GM23338 (cell line): ENCODE results near the gene C12orf60.

Source experiments
- CREB1 ChIP-seq: fragments of 250-450 bp; sonication (Bioruptor Pico); IDR thresholded peaks from 2 replicates; pipeline ENCODE4 v1.5.0; 2020; ENCODE audit warnings: low read depth, mild to moderate bottlenecking, moderate library complexity
- EZH2 ChIP-seq: fragments of 200-600 bp; sonication (generic); IDR thresholded peaks from one replicate; pipeline ENCODE4 v1.8.0; 2017; ENCODE audit warnings: antibody characterized with exemption, mild to moderate bottlenecking, low read depth; ENCODE audit not compliant: unreplicated experiment
- EZH2phosphoT487 ChIP-seq: fragments of 200-600 bp; sonication (generic); IDR thresholded peaks from one replicate; pipeline ENCODE4 v1.8.1; 2018; ENCODE audit warnings: antibody characterized with exemption; ENCODE audit not compliant: unreplicated experiment
- JUNB ChIP-seq: IDR thresholded peaks from one replicate; pipeline ENCODE4 v1.6.1; 2016; ENCODE audit warnings: antibody characterized with exemption; ENCODE audit not compliant: unreplicated experiment
- POLR2AphosphoS5 ChIP-seq: IDR thresholded peaks from 2 replicates; pipeline ENCODE4 v1.6.1; 2016; ENCODE audit warnings: antibody characterized with exemption, low read depth
- TF ChIP-seq, protein P1 (sequence below), 2 experiments: fragments of 200-600 bp in 1 of 2; sonication (generic) in 1 of 2; conservative IDR thresholded peaks; 2 replicates each; pipeline versions ENCODE4 v1.5.1 to v1.6.1; 2016 to 2017; ENCODE audit warnings: antibody characterized with exemption in 2 of 2, low read depth in 2 of 2, mild to moderate bottlenecking in 2 of 2, moderate library complexity in 1 of 2
- TF ChIP-seq, protein P2 (sequence below): IDR thresholded peaks from 2 replicates; pipeline ENCODE4 v1.6.1; 2016; ENCODE audit warnings: antibody characterized with exemption
- TF ChIP-seq, protein P3 (sequence below): IDR thresholded peaks from one replicate; pipeline ENCODE4 v1.6.1; 2018; ENCODE audit warnings: antibody characterized with exemption; ENCODE audit not compliant: unreplicated experiment

DNA sequence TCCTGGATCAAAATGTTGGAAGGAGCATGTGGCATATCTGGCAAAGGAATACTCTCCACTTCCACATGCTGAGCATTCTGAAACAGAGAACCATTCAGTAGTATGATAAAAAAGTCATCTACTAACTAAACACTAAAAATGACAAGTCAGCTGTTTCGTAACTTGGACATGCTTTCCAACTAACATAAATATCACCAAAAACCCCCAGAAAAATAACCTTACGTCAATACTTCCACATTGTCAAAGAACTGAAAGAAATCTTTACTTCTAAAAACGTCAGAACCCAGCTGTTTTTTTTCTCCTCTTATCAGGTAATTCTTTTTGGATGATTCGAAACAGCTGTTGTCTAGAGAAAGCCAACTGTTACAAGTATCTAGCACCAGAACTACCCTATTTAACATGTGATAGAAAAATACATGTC lies 8.4 kb upstream of the C12orf60 start:
- no peak for TF ChIP-seq POLR2AphosphoS5
- TF ChIP-seq, protein P1, sequence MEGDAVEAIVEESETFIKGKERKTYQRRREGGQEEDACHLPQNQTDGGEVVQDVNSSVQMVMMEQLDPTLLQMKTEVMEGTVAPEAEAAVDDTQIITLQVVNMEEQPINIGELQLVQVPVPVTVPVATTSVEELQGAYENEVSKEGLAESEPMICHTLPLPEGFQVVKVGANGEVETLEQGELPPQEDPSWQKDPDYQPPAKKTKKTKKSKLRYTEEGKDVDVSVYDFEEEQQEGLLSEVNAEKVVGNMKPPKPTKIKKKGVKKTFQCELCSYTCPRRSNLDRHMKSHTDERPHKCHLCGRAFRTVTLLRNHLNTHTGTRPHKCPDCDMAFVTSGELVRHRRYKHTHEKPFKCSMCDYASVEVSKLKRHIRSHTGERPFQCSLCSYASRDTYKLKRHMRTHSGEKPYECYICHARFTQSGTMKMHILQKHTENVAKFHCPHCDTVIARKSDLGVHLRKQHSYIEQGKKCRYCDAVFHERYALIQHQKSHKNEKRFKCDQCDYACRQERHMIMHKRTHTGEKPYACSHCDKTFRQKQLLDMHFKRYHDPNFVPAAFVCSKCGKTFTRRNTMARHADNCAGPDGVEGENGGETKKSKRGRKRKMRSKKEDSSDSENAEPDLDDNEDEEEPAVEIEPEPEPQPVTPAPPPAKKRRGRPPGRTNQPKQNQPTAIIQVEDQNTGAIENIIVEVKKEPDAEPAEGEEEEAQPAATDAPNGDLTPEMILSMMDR (conservative IDR thresholded peaks at IDR 0.05; ENCODE audit: low read depth in 2 of 2) = no peak
- TF ChIP-seq, protein P2, sequence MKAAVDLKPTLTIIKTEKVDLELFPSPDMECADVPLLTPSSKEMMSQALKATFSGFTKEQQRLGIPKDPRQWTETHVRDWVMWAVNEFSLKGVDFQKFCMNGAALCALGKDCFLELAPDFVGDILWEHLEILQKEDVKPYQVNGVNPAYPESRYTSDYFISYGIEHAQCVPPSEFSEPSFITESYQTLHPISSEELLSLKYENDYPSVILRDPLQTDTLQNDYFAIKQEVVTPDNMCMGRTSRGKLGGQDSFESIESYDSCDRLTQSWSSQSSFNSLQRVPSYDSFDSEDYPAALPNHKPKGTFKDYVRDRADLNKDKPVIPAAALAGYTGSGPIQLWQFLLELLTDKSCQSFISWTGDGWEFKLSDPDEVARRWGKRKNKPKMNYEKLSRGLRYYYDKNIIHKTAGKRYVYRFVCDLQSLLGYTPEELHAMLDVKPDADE = no peak
- no peak for TF ChIP-seq JUNB
- TF ChIP-seq, protein P3, sequence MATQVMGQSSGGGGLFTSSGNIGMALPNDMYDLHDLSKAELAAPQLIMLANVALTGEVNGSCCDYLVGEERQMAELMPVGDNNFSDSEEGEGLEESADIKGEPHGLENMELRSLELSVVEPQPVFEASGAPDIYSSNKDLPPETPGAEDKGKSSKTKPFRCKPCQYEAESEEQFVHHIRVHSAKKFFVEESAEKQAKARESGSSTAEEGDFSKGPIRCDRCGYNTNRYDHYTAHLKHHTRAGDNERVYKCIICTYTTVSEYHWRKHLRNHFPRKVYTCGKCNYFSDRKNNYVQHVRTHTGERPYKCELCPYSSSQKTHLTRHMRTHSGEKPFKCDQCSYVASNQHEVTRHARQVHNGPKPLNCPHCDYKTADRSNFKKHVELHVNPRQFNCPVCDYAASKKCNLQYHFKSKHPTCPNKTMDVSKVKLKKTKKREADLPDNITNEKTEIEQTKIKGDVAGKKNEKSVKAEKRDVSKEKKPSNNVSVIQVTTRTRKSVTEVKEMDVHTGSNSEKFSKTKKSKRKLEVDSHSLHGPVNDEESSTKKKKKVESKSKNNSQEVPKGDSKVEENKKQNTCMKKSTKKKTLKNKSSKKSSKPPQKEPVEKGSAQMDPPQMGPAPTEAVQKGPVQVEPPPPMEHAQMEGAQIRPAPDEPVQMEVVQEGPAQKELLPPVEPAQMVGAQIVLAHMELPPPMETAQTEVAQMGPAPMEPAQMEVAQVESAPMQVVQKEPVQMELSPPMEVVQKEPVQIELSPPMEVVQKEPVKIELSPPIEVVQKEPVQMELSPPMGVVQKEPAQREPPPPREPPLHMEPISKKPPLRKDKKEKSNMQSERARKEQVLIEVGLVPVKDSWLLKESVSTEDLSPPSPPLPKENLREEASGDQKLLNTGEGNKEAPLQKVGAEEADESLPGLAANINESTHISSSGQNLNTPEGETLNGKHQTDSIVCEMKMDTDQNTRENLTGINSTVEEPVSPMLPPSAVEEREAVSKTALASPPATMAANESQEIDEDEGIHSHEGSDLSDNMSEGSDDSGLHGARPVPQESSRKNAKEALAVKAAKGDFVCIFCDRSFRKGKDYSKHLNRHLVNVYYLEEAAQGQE = no peak
- no peak for TF ChIP-seq CREB1
- no peak for TF ChIP-seq EZH2
- no peak for TF ChIP-seq EZH2phosphoT487
